Natural killer cell treated with Interleukin-12 subunit alpha and Interleukin-12 subunit beta and Interleukin-15 and Interleukin-18, amount 100 ng/mL, for 72 hours (primary cell): ENCODE results near the gene CYTIP. TPM values are rescaled to one million over a fixed set of nuclear protein-coding genes. Genes with fewer than 3 reads are reported as not detected.
A peak's percentile ranks its signal among the peaks of the same experiment; 100 is the strongest.

Experiments used
- ATAC-seq, 2 donors: fragments of 150-1000 bp; cut with Tn5 transposase in 1 of 2; sonication (Bioruptor Pico), chemical (Tn5 transposase) in 1 of 2; 2 replicates each; pipeline ENCODE4 v1.10.0; 2021
- DNase-seq: peaks from one replicate; pipeline ENCODE4 v3.0.0; 2022; ENCODE audit warnings: low spot score
- H3K27ac Mint-ChIP-seq, 2 donors: 1 replicate in 1 of 2; 2 replicates in 1 of 2; pipeline ENCODE4 v1.8.0; 2022; ENCODE audit warnings: mixed read lengths in 2 of 2, mild to moderate bottlenecking in 1 of 2, moderate library complexity in 1 of 2
- H3K27me3 Mint-ChIP-seq, 2 donors: 1 replicate in 1 of 2; 2 replicates in 1 of 2; pipeline ENCODE4 v1.8.0; 2022; ENCODE audit warnings: mixed read lengths in 2 of 2
- H3K36me3 Mint-ChIP-seq: one replicate; pipeline ENCODE4 v1.8.0; 2022; ENCODE audit warnings: mixed read lengths
- H3K4me1 Mint-ChIP-seq, 2 donors: 1 replicate in 1 of 2; 2 replicates in 1 of 2; pipeline ENCODE4 v1.8.0; 2022; ENCODE audit warnings: low read depth in 2 of 2, mixed read lengths in 2 of 2, mild to moderate bottlenecking in 1 of 2
- H3K4me3 Mint-ChIP-seq: one replicate; pipeline ENCODE4 v1.8.0; 2022; ENCODE audit warnings: mixed read lengths
- H3K9me3 Mint-ChIP-seq: 2 replicates; pipeline ENCODE4 v1.8.0; 2022; ENCODE audit warnings: mixed read lengths
- total RNA-seq, 2 donors: library from RNA; stranded (reverse); gene quantifications; one replicate each; pipeline ENCODE4 v1.2.3, GENCODE V29; 2022

CYTIP gene
- 1,000 to 10,000 TPM in 1 of 2 donors, 100 to 1,000 TPM in 1; 755 to 1,319 TPM for total RNA-seq

GRCh38 chr2:157443795-157444640 lies at the start of gene CYTIP:
TSS of gene CYTIP (minus strand) at chr2:157444089. CDS start at chr2:157444020, 69 bp downstream.
- ATAC-seq (peak; percentile 75 to 83), DNase-seq (peak; percentile 87)
- H3K4me1 Mint-ChIP-seq: peaks cover 42 to 71% of the 10 kb centered on the region in 2 donors
- H3K27me3 Mint-ChIP-seq: no peaks in the 10 kb centered on the region
- H3K9me3 Mint-ChIP-seq: no peaks in the 10 kb centered on the region
- peak within 1 kb of the TSS; percentile 99 for H3K27ac Mint-ChIP-seq
- H3K4me3 Mint-ChIP-seq: peak within 1 kb of the TSS; percentile 99
- H3K36me3 Mint-ChIP-seq: peaks cover 49% of the 10 kb centered on the region

GRCh38 chr2:157492189-157492773 lies 48.4 kb upstream of the CYTIP start:
- Mint-ChIP-seq H3K4me3 (peak overlapping the region; percentile 18), H3K36me3 (no peaks in the 10 kb centered on the region), H3K27ac (peak overlapping the region in 1 of 2 donors; percentile 85), H3K4me1 (peaks cover 47 to 49% of the 10 kb centered on the region in 2 donors), H3K9me3 (no peaks in the 10 kb centered on the region), H3K27me3 (no peaks in the 10 kb centered on the region)
- DNase-seq (peak; percentile 81), ATAC-seq (peak; percentile 85 to 88)

DNA sequence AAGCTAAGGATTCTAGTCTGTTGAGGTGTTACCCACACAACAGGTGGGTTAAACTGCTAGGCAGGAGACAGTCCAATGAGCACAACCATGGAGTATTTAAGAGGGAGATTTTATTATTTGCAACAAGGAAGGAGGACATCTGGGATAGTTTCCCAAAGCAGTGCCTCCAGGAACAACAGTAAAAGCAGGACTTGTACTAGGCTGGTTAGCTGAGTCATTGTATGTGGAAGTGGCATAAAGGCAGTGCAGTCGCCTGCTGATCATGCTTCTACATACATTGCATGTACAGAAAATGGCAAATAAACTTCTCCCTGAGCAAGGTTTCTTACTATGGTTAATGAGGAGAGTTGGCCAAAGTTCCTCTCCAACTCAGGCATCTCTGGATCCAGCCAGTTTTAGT lies 46.1 kb upstream of the CYTIP start:
- peaks cover 63 to 64% of the 10 kb centered on the region in 2 donors for H3K4me1 Mint-ChIP-seq
- peaks cover 7% of the 10 kb centered on the region for H3K36me3 Mint-ChIP-seq
- H3K9me3 Mint-ChIP-seq: peaks cover 4% of the 10 kb centered on the region
- ATAC-seq: no peak
- peak overlapping the region; percentile 7 for H3K4me3 Mint-ChIP-seq
- no peak for DNase-seq
- peak overlapping the region; percentile 63 to 85 for H3K27ac Mint-ChIP-seq
- no peaks in the 10 kb centered on the region for H3K27me3 Mint-ChIP-seq

GRCh38 chr2:157488877-157489276 lies 45.0 kb upstream of the CYTIP start:
- Mint-ChIP-seq H3K27me3 (no peaks in the 10 kb centered on the region), H3K4me1 (peaks cover 61 to 63% of the 10 kb centered on the region in 2 donors), H3K36me3 (peaks cover 7% of the 10 kb centered on the region), H3K9me3 (peaks cover 4% of the 10 kb centered on the region), H3K4me3 (no peak overlapping the region), H3K27ac (peak overlapping the region; percentile 10 to 79)
- DNase-seq (no peak), ATAC-seq (no peak)

DNA sequence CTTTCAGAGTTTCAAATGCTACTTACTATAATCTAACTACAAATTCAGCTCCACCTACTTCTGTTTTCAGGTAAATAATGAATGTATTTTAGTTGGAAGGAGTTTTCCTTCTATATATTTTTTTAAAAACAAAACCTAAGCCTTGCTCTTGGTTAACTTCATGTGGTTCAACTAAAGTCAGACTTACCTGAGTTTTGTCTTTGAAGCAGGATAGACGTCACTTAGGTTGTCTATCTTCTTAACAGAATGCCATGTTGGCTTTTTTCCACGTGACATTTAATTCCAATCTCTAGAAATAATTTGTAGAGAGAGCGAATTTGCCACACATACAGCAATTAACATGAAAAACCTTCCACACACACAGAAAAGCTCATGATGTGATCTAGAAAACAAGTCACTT lies 43.9 kb upstream of the CYTIP start:
- ATAC-seq (no peak), DNase-seq (no peak)
- Mint-ChIP-seq H3K4me1 (peaks cover 58 to 64% of the 10 kb centered on the region in 2 donors), H3K27ac (peak overlapping the region; percentile 10 to 79), H3K27me3 (no peaks in the 10 kb centered on the region), H3K36me3 (peaks cover 7% of the 10 kb centered on the region), H3K4me3 (no peak overlapping the region), H3K9me3 (peaks cover 4% of the 10 kb centered on the region)

DNA sequence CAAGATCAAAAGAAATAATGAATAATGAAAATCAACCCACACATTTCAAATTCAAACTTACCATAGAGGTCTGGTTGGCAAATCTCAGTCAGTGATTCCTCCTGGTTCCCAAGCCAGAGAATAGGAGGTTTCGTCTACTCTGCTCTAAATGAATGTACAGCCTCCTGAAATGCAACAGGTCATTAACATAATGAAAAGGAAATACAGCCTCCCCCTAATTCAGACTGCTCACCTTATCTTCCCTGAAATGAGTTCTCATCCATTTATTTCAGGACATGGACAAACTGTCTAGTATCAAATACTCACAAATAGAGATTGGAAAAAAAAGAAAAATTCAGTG lies 43.4 kb upstream of the CYTIP start:
- peaks cover 58 to 63% of the 10 kb centered on the region in 2 donors for H3K4me1 Mint-ChIP-seq
- H3K27me3 Mint-ChIP-seq: no peaks in the 10 kb centered on the region
- ATAC-seq: no peak
- H3K27ac Mint-ChIP-seq: peak overlapping the region; percentile 1 to 79
- DNase-seq: no peak
- peaks cover 7% of the 10 kb centered on the region for H3K36me3 Mint-ChIP-seq
- peaks cover 4% of the 10 kb centered on the region for H3K9me3 Mint-ChIP-seq
- H3K4me3 Mint-ChIP-seq: peak overlapping the region; percentile 11

DNA sequence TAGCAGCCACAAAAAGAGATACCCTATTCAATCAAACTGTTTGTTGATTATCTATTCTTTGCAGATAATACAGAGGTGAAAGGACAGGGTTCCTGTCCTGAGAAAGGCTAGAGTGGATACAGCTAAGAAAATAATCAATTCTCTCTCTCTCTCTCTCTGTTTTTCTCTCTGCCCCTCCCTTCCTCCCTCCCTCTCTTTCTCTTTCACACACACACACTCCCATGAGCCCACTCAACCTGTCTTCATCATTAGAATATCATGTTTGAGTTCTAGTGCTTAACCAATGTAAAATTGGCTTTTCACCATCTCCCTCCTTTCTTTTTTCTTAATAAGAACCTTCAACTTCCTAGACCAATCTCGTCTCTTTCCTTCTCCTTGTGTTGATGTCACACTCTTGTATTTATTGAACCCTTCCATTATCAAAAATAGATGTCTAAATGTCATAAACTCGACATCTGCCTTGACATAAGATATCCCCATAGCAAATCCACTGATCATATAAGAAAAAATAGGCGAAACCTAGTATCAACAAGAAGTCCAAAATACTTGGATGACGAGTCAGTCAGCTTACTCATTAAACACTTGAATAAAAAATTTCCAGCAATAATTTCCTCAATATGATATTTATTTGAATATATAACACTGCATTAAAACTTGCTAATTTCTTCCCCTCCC lies 42.8 kb upstream of the CYTIP start:
- peaks cover 58 to 61% of the 10 kb centered on the region in 2 donors for H3K4me1 Mint-ChIP-seq
- ATAC-seq (no peak), DNase-seq (no peak)
- peaks cover 4% of the 10 kb centered on the region for H3K9me3 Mint-ChIP-seq
- no peaks in the 10 kb centered on the region for H3K27me3 Mint-ChIP-seq
- peaks cover 7% of the 10 kb centered on the region for H3K36me3 Mint-ChIP-seq
- peak overlapping the region; percentile 1 to 79 for H3K27ac Mint-ChIP-seq
- H3K4me3 Mint-ChIP-seq: peak overlapping the region; percentile 11

DNA sequence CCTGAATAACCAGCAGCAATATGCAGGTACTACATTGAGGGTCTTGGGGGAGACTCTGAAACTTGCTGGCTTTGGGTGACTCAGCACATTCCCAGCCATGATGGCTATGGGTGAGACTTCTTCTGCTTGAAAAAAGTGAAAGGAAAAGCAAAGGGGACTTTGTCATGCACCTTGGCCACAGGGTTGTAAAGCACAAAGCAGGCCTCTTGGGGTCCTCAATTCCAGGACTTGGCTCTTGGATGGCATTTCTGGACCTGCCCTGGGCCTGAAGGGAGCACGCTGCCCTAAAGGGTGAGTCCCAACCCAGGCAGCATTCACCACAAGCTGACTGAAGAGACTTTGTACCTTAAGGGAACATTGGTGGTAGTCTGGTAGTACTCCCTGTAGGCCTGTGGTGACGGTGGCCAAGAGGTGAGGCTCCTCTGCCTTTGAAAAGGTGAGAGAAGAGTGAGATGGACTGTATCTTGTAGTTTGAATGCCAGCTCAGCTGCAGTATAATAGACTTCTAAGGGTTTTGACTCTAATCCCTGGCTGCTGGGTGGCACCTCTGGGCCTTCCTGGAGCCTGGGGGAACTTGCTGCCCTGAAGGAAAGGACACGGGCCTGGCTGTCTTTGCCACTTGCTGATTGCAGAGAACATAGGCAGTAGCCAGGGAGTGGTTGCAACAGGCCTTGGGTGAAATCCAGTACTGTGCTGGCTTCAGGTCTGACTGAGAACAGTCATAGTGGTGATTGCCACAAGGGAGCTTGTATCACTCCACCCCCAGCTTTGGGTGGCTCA lies 36.5 kb upstream of the CYTIP start:
- Mint-ChIP-seq H3K27me3 (no peaks in the 10 kb centered on the region), H3K36me3 (peaks cover 15% of the 10 kb centered on the region), H3K27ac (peak overlapping the region; percentile 95 to 100), H3K4me3 (peak overlapping the region; percentile 89), H3K4me1 (peaks cover 75 to 77% of the 10 kb centered on the region in 2 donors), H3K9me3 (no peaks in the 10 kb centered on the region)
- peak; percentile 86 to 88 for ATAC-seq
- DNase-seq: peak; percentile 92

- peak overlapping the region; percentile 89 for H3K4me3 Mint-ChIP-seq
- DNase-seq: no peak
- peak overlapping the region; percentile 95 to 100 for H3K27ac Mint-ChIP-seq
- no peak for ATAC-seq
- H3K9me3 Mint-ChIP-seq: no peaks in the 10 kb centered on the region
- no peaks in the 10 kb centered on the region for H3K27me3 Mint-ChIP-seq
- peaks cover 76 to 85% of the 10 kb centered on the region in 2 donors for H3K4me1 Mint-ChIP-seq
- H3K36me3 Mint-ChIP-seq: peaks cover 15% of the 10 kb centered on the region
Observed at GRCh38 chr2:157479081-157480027, 35.5 kb upstream of the CYTIP start.

DNA sequence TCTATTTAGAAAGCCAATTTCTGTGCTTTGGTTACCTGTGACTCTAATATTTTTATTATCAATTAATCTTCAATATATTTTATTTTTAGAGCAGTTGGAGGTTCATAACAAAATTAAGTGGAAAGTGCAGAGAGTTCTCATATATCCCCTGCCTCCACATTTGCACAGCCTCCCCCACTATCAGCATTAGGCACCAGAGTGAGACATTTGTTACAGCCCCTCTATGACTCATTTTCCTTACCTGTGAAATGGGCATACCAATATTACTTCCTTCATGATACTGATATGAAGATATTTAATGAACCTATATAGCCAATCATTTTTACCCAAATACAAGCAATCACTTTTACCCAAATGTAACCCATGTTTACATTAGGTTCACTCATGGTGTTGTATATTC lies 34.0 kb upstream of the CYTIP start:
- Mint-ChIP-seq H3K4me3 (peak overlapping the region; percentile 89), H3K9me3 (peaks cover 3% of the 10 kb centered on the region), H3K27me3 (no peaks in the 10 kb centered on the region), H3K36me3 (peaks cover 20% of the 10 kb centered on the region), H3K4me1 (peaks cover 84 to 93% of the 10 kb centered on the region in 2 donors), H3K27ac (peak overlapping the region; percentile 95 to 100)
- no peak for DNase-seq
- no peak for ATAC-seq

DNA sequence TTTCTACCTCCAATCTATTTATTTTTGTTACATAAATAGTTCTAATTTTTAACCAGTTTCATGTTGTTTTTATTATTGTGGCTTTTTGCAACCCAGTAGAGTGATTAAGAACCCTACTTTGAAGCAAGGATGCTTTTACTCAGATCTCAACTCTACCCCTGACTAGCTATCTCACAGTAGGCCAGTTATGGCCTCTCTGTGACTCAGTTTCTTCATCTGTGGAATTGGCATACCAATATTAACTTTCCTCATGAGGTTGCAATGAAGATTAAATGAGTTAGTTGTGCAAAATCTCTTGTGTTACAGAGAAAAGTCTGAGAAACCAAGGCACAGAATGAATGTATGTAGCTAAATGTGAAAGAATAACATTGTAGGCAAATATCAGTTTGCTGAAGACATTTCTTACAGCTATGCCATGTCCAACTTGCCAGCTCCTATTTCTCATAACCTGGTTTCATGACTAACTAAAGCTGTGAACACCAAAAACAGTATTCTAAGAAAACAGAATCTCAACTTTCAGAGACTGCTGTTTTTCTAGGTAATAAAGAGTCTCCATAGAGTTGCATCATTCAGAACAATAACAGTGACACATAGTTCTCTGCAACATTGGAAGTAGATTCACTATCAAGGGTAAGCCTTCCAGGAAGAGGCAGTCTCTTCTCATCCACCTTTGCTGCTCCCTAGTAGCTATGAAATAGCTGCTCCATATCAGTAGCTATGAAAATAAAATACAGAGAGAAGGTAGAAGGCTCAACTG lies 33.2 kb upstream of the CYTIP start:
- peaks cover 3% of the 10 kb centered on the region for H3K9me3 Mint-ChIP-seq
- H3K4me3 Mint-ChIP-seq: peak overlapping the region; percentile 89
- H3K36me3 Mint-ChIP-seq: peaks cover 21% of the 10 kb centered on the region
- H3K4me1 Mint-ChIP-seq: peaks cover 79 to 93% of the 10 kb centered on the region in 2 donors
- no peaks in the 10 kb centered on the region for H3K27me3 Mint-ChIP-seq
- H3K27ac Mint-ChIP-seq: peak overlapping the region; percentile 95 to 100
- peak; percentile 87 for DNase-seq
- ATAC-seq: peak; percentile 72 to 80
